Stomach smooth muscle (tissue), 2 donors: ENCODE measurements around the gene CNTNAP2.
"Not testable (repeated sequence)": the region's sequence is repeated elsewhere in the genome, so short reads cannot be mapped to it uniquely, and the experiment has no call there.

Source experiments
- H3K27ac ChIP-seq: one replicate; pipeline ENCODE4 v1.7.0; 2013; ENCODE audit warnings: mild to moderate bottlenecking, low read length, inconsistent platforms
- H3K27me3 ChIP-seq, 2 donors: one replicate each; pipeline ENCODE4 v1.7.0; 2013; ENCODE audit warnings: low read length in 2 of 2; ENCODE audit not compliant: insufficient read depth in 2 of 2, control insufficient read depth in 1 of 2
- H3K36me3 ChIP-seq, 2 donors: one replicate each; pipeline ENCODE4 v1.7.0; 2013; ENCODE audit warnings: low read length in 2 of 2; ENCODE audit not compliant: control insufficient read depth in 2 of 2, insufficient read depth in 2 of 2
- H3K4me1 ChIP-seq: one replicate; pipeline ENCODE4 v1.7.0; 2013; ENCODE audit warnings: low read length; ENCODE audit not compliant: control insufficient read depth, insufficient read depth
- H3K4me3 ChIP-seq, 2 donors: one replicate each; pipeline ENCODE4 v1.7.0; 2013; ENCODE audit warnings: low read length in 2 of 2
- H3K9ac ChIP-seq, 2 donors: one replicate each; pipeline ENCODE4 v1.7.0; 2013; ENCODE audit warnings: low read length in 2 of 2, mild to moderate bottlenecking in 1 of 2
- H3K9me3 ChIP-seq, 2 donors: one replicate each; pipeline ENCODE4 v1.7.0; 2013; ENCODE audit warnings: low read length in 2 of 2; ENCODE audit not compliant: control insufficient read depth in 2 of 2
- donor health status: healthy.
- donor health status: Pancreatic carcinoma.

CNTNAP2 gene

GRCh38 chr7:148458263-148458662, 2341.7 kb downstream of the CNTNAP2 start:
- no peak overlapping the region for H3K4me3 ChIP-seq
- no peaks in the 10 kb centered on the region for H3K9me3 ChIP-seq
- no peak overlapping the region for H3K27ac ChIP-seq
- no peaks in the 10 kb centered on the region for H3K36me3 ChIP-seq
- no peak overlapping the region for H3K9ac ChIP-seq
- no peaks in the 10 kb centered on the region for H3K4me1 ChIP-seq
- no peaks in the 10 kb centered on the region for H3K27me3 ChIP-seq

DNA sequence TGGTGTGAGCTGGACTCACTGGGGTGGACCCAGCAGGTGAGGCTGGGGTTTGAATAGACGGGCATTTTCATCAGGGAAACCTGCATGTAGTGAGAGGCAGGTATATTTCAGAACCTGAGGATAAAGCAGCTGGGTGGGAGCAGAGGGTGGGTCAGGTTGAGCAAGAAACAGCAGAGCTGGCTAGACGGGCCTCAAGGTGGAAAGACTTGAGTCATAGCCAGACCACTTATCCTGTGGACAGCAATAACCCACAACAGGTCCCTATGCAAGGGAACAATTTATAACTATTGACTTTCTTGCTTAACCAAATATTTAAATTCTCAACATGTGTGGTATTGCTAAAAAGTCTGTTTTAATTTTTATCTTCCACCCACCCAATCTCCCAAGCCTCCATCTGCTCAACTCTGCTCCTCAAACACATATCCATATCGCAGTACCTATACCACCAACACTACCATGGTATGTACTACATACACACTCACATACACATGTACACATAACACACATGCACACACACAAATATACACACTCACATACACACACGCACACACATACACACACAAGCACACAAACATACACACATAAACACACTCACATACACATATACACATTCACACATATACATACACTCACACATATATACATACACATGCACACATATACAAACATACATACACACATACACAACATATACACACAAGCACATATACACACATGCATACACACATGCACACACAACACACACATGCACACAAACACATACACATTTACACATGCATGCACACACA, 2345.0 kb downstream of the CNTNAP2 start:
- no peaks in the 10 kb centered on the region for H3K36me3 ChIP-seq
- no peaks in the 10 kb centered on the region for H3K27me3 ChIP-seq
- no peak overlapping the region for H3K9ac ChIP-seq
- H3K27ac ChIP-seq = no peak overlapping the region
- H3K9me3 ChIP-seq = peaks cover 0 to 2% of the 10 kb centered on the region in 2 donors
- no peak overlapping the region for H3K4me3 ChIP-seq
- H3K4me1 ChIP-seq = no peaks in the 10 kb centered on the region

DNA sequence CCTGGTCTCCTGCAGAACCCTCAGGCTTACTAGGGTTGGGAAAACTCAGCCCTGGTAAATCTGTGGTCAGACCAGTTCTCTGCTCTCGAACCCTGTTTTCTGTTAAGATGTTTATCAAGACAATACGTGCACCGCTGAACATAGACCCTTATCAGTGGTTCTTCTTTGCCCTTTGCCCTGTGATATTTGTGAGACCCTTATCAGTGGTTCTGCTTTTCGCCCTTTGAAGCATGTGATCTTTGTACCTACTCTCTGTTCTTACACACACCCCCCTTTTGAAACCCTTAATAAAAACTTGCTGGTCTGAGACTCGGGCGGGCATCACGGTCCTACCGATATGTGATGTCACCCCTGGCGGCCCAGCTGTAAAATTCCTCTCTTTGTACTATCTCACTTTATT, 2346.2 kb downstream of the CNTNAP2 start:
- not testable (repeated sequence) for H3K36me3 ChIP-seq

DNA sequence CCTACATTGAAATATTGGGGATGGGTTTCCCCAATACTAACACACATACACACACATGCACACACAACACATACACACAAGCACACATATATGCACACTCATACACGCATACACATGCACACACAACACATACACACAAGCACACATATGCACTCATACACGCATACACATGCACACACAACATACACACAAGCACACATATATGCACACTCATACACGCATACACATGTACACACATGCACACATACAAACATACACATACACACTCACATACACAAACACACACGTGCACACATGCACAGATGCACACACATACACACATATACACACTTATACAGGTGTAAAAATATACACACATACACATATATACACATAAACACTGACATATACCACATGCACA, 2346.6 kb downstream of the CNTNAP2 start:
- H3K4me3 ChIP-seq = no peak overlapping the region
- H3K9ac ChIP-seq = no peak overlapping the region
- H3K36me3 ChIP-seq = no peaks in the 10 kb centered on the region
- H3K27ac ChIP-seq = no peak overlapping the region
- peaks cover 0 to 2% of the 10 kb centered on the region in 2 donors for H3K9me3 ChIP-seq
- H3K4me1 ChIP-seq = no peaks in the 10 kb centered on the region
- H3K27me3 ChIP-seq = no peaks in the 10 kb centered on the region

More for the DNA sequence above, 2346.2 kb downstream of the CNTNAP2 start:
- not testable (repeated sequence) for H3K27ac ChIP-seq, H3K4me1 ChIP-seq, H3K9me3 ChIP-seq, H3K9ac ChIP-seq, H3K27me3 ChIP-seq, H3K4me3 ChIP-seq

DNA sequence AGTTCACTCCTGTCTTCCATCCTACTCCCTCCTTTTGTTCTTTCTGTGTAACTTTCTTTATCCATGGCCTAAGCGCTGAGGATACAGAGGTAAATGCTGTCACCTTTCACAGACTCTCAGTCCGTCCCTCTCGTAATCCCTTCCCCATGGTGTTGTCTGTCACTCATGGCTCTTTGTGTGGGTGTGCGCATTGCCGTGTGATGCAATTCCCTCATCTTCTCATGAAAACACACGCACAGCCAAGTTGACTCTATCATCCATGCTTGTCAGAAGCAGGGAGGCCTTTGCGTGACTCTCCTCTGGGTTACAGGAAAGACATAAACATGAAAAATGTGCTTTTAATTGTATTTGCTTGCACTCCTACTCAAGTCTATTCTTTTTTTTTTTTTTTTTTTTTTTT, 2348.3 kb downstream of the CNTNAP2 start:
- Histone ChIP-seq H3K27me3 (no peaks in the 10 kb centered on the region), H3K4me1 (no peaks in the 10 kb centered on the region), H3K27ac (no peak overlapping the region), H3K36me3 (no peaks in the 10 kb centered on the region), H3K4me3 (no peak overlapping the region), H3K9ac (no peak overlapping the region), H3K9me3 (peaks cover 0 to 2% of the 10 kb centered on the region in 2 donors)

- not testable (repeated sequence) for H3K27me3 ChIP-seq
Measured at GRCh38 chr7:148465441-148465840, 2348.8 kb downstream of the CNTNAP2 start.

GRCh38 chr7:148466120-148466519, 2349.5 kb downstream of the CNTNAP2 start:
- no peak overlapping the region for H3K9ac ChIP-seq
- no peak overlapping the region for H3K4me3 ChIP-seq
- H3K36me3 ChIP-seq = no peaks in the 10 kb centered on the region
- no peaks in the 10 kb centered on the region for H3K4me1 ChIP-seq
- H3K9me3 ChIP-seq = peaks cover 0 to 2% of the 10 kb centered on the region in 2 donors
- no peaks in the 10 kb centered on the region for H3K27me3 ChIP-seq
- H3K27ac ChIP-seq = no peak overlapping the region

More at GRCh38 chr7:148465441-148465840, 2348.8 kb downstream of the CNTNAP2 start:
- not testable (repeated sequence) for H3K36me3 ChIP-seq, H3K9me3 ChIP-seq, H3K4me1 ChIP-seq, H3K9ac ChIP-seq, H3K27ac ChIP-seq, H3K4me3 ChIP-seq

GRCh38 chr7:148468700-148469098, 2352.1 kb downstream of the CNTNAP2 start:
- Histone ChIP-seq H3K27ac (no peak overlapping the region), H3K4me1 (no peaks in the 10 kb centered on the region), H3K9ac (no peak overlapping the region), H3K9me3 (peaks cover 0 to 2% of the 10 kb centered on the region in 2 donors), H3K4me3 (no peak overlapping the region), H3K36me3 (no peaks in the 10 kb centered on the region), H3K27me3 (peaks cover 0 to 3% of the 10 kb centered on the region in 2 donors)
